Mucosa of stomach (tissue), 1 donor: ENCODE measurements around the gene ABCA5.
"Not testable (repeated sequence)": the region's sequence is repeated elsewhere in the genome, so short reads cannot be mapped to it uniquely, and the experiment has no call there.

ENCODE experiments used
- H3K27me3 ChIP-seq: one replicate; pipeline ENCODE4 v1.7.0; 2013; ENCODE audit warnings: mild to moderate bottlenecking, low read length; ENCODE audit not compliant: control insufficient read depth, insufficient read depth
- H3K36me3 ChIP-seq: one replicate; pipeline ENCODE4 v1.7.0; 2013; ENCODE audit warnings: low read length; ENCODE audit not compliant: control insufficient read depth, insufficient read depth
- H3K4me1 ChIP-seq: one replicate; pipeline ENCODE4 v1.7.0; 2013; ENCODE audit warnings: mild to moderate bottlenecking, low read length; ENCODE audit not compliant: control insufficient read depth, insufficient read depth
- H3K4me3 ChIP-seq: one replicate; pipeline ENCODE4 v1.7.0; 2013; ENCODE audit warnings: low read length
- H3K9ac ChIP-seq: one replicate; pipeline ENCODE4 v1.7.0; 2013; ENCODE audit warnings: mild to moderate bottlenecking, low read length, moderate library complexity
- H3K9me3 ChIP-seq: one replicate; pipeline ENCODE4 v1.7.0; 2013; ENCODE audit warnings: mild to moderate bottlenecking, low read length, moderate library complexity; ENCODE audit not compliant: control insufficient read depth
- donor health status: Pancreatic carcinoma.

Gene ABCA5

DNA sequence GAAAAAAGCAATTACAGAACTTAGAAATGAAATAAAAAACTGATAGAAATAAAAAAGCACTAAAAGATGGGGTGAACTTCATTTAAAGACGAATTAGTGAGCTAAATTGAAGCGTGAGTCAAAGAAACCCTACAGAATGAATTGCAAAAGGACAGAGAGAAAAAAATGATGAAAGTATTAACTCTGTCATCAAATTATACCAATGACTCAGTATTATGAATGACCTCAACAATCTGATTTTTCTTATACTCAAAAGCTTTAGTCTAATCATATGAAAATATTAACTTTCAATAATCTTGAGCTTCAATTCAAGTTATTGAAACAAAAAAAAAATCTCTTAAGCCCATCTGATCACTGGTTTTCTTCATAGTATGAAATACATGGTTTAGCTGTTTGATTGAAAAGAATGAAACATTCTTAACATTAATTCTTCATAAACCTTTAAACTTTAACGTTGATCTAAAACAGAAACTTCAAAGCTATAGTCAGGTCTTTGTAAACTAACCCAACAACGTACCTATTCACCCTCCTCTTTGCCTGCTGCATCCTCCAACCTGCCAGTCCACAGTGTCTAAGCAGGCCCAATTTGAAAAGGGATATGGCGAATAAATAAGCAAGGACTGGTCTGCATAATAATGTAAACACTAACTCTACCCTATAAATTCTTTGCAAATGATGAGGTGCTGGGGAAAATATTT lies 6.6 kb downstream of the ABCA5 start:
- Histone ChIP-seq H3K27me3 (no peaks in the 10 kb centered on the region), H3K9ac (no peak overlapping the region), H3K9me3 (no peaks in the 10 kb centered on the region), H3K4me1 (no peaks in the 10 kb centered on the region), H3K36me3 (no peaks in the 10 kb centered on the region), H3K4me3 (no peak overlapping the region)

DNA sequence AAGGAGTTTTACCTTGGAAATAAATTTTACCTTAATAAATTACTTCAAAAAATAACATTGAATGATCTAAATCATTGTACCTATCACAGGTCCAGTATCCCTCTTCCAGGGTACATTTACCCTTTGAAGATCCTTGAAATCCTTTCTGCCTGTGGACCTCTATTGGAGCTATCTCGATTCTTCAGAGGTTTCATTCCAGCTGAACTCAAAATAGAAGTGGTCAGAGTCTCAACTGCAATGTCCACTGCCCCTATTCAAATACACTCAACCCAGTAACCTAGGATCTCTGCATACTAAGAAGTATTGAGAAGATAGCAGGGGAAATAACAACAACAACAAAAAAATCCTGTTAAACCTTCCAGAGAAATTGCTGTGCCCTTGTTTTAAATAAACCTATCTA lies 9.3 kb downstream of the ABCA5 start:
- H3K9ac ChIP-seq, result no peak overlapping the region
- no peaks in the 10 kb centered on the region for H3K9me3 ChIP-seq
- no peaks in the 10 kb centered on the region for H3K27me3 ChIP-seq
- H3K4me1 ChIP-seq, result no peaks in the 10 kb centered on the region
- no peaks in the 10 kb centered on the region for H3K36me3 ChIP-seq
- H3K4me3 ChIP-seq, result no peak overlapping the region

DNA sequence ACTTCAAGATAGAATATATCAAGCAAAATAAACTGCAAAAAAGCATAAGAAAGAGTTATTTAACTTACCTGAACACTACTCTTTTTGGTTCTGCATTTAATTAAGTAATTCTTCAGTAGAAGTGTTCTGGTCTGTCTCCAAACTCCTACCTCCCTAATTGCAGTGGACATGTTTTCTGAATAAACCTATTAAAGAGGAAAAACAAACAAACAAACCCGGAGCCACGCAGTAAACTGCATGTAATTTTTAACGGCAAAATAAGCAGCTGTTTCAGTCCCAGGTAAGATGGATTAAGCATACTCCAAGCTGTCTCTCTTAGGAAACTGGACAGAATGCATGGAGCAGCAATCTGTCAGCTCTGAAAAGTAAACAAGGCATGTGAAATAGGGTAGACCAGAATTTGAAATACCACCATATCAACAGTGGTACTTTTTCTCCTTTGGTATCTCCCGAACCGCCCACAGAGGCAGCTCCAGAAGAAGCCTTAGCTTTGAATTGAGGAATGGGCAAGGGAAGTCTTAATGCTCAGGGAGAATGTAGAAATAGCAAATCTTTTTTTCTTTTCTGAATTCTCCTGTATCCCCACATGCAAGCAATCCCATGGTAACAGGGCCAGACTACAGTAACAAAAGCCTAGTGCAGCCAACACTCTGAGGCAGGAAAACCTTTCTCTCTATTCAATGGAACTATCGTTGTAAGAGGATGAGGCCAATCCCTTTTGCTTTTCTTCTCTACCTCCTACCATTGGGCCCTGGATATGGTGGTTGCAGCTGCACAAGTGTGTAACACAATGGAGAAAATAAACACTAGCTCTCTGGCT lies 12.5 kb downstream of the ABCA5 start:
- H3K4me3 ChIP-seq, result no peak overlapping the region
- no peaks in the 10 kb centered on the region for H3K4me1 ChIP-seq
- no peaks in the 10 kb centered on the region for H3K36me3 ChIP-seq
- no peaks in the 10 kb centered on the region for H3K9me3 ChIP-seq
- H3K9ac ChIP-seq, result no peak overlapping the region
- no peaks in the 10 kb centered on the region for H3K27me3 ChIP-seq

DNA sequence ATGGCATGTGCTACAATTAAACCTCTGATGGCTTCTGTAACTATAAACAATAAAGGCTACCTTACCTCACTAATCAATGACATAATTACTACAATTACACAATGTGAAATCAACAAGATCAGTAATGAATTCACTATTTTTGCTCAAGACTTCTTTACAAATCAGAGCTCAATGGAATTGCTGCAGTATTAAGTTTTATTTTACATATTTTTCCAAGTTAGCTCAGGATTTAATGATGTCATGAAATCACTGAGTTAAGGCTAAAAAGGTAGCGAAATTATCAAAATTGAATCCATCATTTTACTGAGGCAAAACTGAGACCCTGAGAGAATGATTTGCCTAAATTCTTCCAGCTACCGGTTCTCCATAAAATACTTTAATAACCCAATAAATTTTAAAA lies 21.8 kb downstream of the ABCA5 start:
- no peak overlapping the region for H3K9ac ChIP-seq
- no peaks in the 10 kb centered on the region for H3K4me1 ChIP-seq
- no peak overlapping the region for H3K4me3 ChIP-seq
- no peaks in the 10 kb centered on the region for H3K9me3 ChIP-seq
- no peaks in the 10 kb centered on the region for H3K36me3 ChIP-seq
- H3K27me3 ChIP-seq, result no peaks in the 10 kb centered on the region

DNA sequence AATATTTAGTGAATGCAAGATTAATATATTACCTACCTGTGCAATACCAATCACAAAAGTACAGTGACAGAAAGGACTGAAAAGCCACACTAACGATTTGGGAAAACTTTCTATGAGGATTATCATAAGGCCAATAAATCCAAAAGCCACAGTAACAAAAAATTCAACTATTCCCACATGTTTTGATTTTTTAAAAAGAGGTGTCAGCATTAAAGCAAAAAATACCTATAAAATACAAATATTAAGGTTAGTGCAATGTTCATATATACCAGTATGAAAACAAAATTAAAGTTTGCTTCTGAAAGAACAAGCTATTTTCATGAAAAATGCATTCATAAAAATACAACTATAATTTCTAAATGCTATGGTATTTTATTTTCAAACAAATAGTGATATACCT lies 24.3 kb downstream of the ABCA5 start:
- no peaks in the 10 kb centered on the region for H3K27me3 ChIP-seq
- no peaks in the 10 kb centered on the region for H3K36me3 ChIP-seq
- no peaks in the 10 kb centered on the region for H3K9me3 ChIP-seq
- no peaks in the 10 kb centered on the region for H3K4me1 ChIP-seq
- no peak overlapping the region for H3K4me3 ChIP-seq
- H3K9ac ChIP-seq, result no peak overlapping the region

DNA sequence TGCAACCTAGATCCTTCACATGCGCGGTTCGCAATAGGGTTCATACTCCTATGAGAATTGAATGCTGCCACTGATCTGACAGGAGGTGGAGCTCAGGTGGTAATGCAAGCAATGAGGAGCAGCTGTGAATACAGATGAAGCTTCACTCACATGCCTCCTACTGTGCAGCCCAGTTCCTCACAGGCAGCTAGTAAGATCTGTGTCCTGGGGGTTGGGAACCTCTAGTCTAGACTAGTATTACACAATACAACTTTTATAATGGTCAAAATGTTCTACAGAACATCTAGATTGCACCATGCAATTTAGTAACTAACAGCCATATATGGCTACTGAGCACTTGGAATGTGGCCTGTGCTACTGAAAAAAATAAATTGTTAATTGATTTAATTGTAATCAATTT lies 26.7 kb downstream of the ABCA5 start:
- Histone ChIP-seq H3K4me3 (no peak overlapping the region), H3K36me3 (no peaks in the 10 kb centered on the region), H3K27me3 (no peaks in the 10 kb centered on the region), H3K4me1 (no peaks in the 10 kb centered on the region), H3K9me3 (no peaks in the 10 kb centered on the region), H3K9ac (no peak overlapping the region)

DNA sequence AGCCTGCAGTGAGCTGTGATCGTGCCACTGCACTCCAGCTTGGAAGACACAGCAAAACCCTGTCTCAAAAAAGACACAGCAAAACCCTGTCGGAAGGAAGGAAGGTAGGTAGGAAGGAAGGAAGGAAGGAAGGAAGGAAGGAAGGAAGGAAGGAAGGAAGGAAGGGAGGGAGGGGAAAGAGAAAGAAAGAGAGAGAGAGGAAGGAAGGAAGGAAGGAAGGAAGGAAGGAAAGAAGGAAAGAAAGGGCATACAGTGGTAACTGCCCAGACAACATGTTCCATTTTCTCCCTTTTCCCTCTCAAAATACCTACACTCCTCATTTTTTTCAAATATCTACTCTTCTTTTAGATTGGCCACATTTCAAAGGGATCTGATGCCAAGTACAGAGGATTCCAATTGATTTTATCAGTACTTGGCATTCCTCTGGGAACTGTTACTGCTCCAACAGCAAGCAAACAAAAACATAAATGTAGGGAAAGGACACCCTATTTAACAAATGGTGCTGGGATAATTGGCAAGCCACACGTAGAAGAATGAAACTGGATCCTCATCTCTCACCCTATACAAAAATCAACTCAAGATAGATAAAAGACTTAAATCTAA lies 28.7 kb downstream of the ABCA5 start:
- H3K27me3 ChIP-seq, H3K4me3 ChIP-seq, H3K4me1 ChIP-seq, H3K9me3 ChIP-seq, H3K36me3 ChIP-seq, H3K9ac ChIP-seq: not testable (repeated sequence)

DNA sequence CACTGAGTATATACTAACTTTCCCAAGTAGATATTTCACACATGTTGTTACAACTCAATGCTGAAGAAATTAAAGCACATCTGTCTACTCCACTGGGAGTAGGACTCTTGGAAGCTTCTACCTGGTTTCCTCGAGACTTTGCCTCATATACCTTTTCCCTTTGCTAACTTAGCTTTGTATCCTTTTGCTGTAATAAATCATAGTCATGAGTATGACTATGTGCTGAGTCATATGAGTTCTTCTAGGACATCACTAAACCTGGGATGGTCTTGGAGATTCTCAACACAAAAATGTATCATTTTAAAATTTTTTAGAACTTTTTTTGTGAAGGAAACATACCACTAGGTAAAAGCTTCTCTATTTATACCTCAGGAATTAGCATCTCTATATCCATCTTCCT lies 39.8 kb downstream of the ABCA5 start:
- Histone ChIP-seq H3K4me1 (no peaks in the 10 kb centered on the region), H3K9ac (no peak overlapping the region), H3K36me3 (peaks cover 8% of the 10 kb centered on the region), H3K9me3 (no peaks in the 10 kb centered on the region), H3K27me3 (no peaks in the 10 kb centered on the region), H3K4me3 (no peak overlapping the region)

DNA sequence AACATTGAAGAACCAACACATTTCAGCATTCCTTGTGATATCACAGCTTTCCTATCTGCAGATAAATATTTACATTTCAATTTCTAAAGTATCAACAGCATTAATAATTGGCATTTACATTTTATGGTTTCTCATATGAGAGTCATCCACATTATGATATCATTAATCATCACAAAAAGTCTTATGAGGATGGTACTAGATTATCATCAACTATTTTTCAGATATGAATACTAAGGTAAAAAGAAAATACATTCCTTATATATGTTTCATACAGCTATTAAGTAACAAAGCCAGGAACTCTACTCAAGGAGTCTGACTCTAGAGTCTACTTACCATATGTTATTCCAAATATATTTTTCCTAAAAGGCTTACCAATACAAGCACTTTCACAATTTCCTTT lies 40.7 kb downstream of the ABCA5 start:
- no peaks in the 10 kb centered on the region for H3K27me3 ChIP-seq
- no peaks in the 10 kb centered on the region for H3K4me1 ChIP-seq
- no peak overlapping the region for H3K9ac ChIP-seq
- peaks cover 8% of the 10 kb centered on the region for H3K36me3 ChIP-seq
- no peaks in the 10 kb centered on the region for H3K9me3 ChIP-seq
- H3K4me3 ChIP-seq, result no peak overlapping the region

DNA sequence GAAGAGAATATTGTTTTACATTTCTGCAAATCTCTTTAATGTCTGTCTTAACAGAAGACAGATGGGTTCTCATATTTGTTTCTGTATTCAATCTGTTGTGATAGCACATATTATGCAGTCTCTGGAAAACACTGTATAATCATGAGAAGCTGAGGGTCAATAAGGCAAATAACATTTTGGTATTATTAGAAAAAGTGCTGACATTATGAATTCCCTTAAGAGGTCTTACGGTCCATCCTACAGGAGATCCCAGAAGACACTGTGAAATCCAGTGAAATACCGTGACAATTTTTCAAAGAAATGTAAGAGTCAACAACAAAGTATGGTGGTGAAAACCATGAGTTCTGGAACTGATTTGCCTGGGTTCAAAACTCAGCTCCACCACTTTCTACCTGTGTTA lies 42.3 kb downstream of the ABCA5 start:
- no peaks in the 10 kb centered on the region for H3K4me1 ChIP-seq
- no peaks in the 10 kb centered on the region for H3K9me3 ChIP-seq
- no peak overlapping the region for H3K4me3 ChIP-seq
- H3K36me3 ChIP-seq, result peaks cover 8% of the 10 kb centered on the region
- H3K27me3 ChIP-seq, result no peaks in the 10 kb centered on the region
- H3K9ac ChIP-seq, result no peak overlapping the region

DNA sequence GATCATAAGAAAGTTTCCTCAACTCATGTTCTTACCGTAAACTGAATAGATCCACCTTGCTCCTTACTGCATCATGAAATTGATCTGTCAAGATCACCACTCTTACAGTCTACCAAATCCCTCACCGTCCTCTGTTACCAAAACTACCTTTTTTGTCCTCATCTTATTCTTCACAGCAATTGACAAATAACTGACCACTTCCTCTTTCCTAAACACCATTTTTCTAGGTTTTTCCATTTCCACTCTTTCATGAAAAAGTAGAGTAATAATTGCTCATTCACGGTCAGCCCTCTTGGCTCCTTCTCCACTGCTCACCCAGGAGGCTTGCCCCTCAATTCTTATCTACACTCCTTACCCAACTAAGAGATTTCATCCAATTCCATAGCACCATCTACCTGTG lies 44.9 kb downstream of the ABCA5 start:
- Histone ChIP-seq H3K4me1 (no peaks in the 10 kb centered on the region), H3K27me3 (no peaks in the 10 kb centered on the region), H3K36me3 (peaks cover 4% of the 10 kb centered on the region), H3K9me3 (no peaks in the 10 kb centered on the region), H3K4me3 (no peak overlapping the region), H3K9ac (no peak overlapping the region)

DNA sequence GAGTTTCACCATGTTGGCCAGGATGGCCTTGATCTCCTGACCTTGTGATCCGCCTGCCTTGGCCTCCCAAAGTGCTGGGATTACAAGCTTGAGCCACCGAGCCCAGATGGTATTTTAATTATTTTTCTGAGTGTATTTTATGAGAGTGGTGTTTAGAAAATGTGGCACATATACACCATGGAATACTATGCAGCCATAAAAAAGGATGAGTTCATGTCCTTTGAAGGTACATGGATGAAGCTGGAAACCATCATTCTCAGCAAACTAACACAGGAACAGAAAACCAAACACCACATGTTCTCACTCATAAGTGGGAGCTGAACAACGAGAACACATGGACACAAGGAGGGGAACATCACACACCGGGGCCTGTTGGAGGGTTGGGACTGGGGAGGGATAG lies 50.7 kb downstream of the ABCA5 start:
- not testable (repeated sequence) for H3K9ac ChIP-seq, H3K36me3 ChIP-seq, H3K27me3 ChIP-seq, H3K4me3 ChIP-seq, H3K9me3 ChIP-seq, H3K4me1 ChIP-seq
